ENCODE data around the gene PDE6C. TPM values are rescaled to one million over a fixed set of nuclear protein-coding genes. Genes with fewer than 3 reads are reported as not detected.
A peak's percentile ranks its signal among the peaks of the same experiment; 100 is the strongest.

Gene PDE6C
- total RNA-seq, 4 donors from 2014 or later, result not detected

DNA sequence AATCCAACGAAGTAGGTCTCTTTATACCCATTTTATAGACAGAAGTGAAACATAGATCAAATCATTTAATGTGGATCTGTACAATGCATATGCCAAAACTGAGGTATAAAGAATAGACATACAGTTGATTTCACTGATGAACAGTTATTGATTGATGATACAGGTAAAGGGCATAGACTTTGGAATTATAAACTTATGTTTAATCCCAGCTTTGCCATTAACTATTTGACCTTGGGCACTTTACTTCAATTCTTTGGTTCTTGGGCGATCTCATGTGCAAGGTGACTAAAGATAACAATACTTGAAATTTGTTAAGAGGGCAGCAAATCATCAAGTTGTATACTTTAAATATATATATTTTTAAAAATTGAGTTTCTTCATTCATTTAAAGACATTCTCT is 61.5 kb downstream of the PDE6C start:
- no peaks in the 10 kb centered on the region for H3K9me3 ChIP-seq
- no peak overlapping the region for H3K4me3 ChIP-seq
- H3K4me1 ChIP-seq, result no peaks in the 10 kb centered on the region
- DNase-seq, result no peak
- no peaks in the 10 kb centered on the region for H3K27me3 ChIP-seq
- no peak for TF ChIP-seq POLR2A (IDR thresholded peaks at IDR 0.05)
- TF ChIP-seq, protein P1, sequence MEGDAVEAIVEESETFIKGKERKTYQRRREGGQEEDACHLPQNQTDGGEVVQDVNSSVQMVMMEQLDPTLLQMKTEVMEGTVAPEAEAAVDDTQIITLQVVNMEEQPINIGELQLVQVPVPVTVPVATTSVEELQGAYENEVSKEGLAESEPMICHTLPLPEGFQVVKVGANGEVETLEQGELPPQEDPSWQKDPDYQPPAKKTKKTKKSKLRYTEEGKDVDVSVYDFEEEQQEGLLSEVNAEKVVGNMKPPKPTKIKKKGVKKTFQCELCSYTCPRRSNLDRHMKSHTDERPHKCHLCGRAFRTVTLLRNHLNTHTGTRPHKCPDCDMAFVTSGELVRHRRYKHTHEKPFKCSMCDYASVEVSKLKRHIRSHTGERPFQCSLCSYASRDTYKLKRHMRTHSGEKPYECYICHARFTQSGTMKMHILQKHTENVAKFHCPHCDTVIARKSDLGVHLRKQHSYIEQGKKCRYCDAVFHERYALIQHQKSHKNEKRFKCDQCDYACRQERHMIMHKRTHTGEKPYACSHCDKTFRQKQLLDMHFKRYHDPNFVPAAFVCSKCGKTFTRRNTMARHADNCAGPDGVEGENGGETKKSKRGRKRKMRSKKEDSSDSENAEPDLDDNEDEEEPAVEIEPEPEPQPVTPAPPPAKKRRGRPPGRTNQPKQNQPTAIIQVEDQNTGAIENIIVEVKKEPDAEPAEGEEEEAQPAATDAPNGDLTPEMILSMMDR (IDR thresholded peaks at IDR 0.05), result no peak
- peaks cover 0 to 48% (median 0%) of the 10 kb centered on the region in 3 donors for H3K36me3 ChIP-seq
- no peak overlapping the region for H3K27ac ChIP-seq

GRCh38 chr10:93678386-93678785 is 66.0 kb downstream of the PDE6C start:
- no peaks in the 10 kb centered on the region for H3K4me1 ChIP-seq
- no peaks in the 10 kb centered on the region for H3K9me3 ChIP-seq
- H3K27ac ChIP-seq, result no peak overlapping the region
- no peak for DNase-seq
- no peaks in the 10 kb centered on the region for H3K27me3 ChIP-seq
- TF ChIP-seq, protein P1 (IDR thresholded peaks at IDR 0.05), result no peak
- TF ChIP-seq POLR2A (IDR thresholded peaks at IDR 0.05), result no peak
- peaks cover 0 to 39% (median 0%) of the 10 kb centered on the region in 3 donors for H3K36me3 ChIP-seq
- H3K4me3 ChIP-seq, result no peak overlapping the region

DNA sequence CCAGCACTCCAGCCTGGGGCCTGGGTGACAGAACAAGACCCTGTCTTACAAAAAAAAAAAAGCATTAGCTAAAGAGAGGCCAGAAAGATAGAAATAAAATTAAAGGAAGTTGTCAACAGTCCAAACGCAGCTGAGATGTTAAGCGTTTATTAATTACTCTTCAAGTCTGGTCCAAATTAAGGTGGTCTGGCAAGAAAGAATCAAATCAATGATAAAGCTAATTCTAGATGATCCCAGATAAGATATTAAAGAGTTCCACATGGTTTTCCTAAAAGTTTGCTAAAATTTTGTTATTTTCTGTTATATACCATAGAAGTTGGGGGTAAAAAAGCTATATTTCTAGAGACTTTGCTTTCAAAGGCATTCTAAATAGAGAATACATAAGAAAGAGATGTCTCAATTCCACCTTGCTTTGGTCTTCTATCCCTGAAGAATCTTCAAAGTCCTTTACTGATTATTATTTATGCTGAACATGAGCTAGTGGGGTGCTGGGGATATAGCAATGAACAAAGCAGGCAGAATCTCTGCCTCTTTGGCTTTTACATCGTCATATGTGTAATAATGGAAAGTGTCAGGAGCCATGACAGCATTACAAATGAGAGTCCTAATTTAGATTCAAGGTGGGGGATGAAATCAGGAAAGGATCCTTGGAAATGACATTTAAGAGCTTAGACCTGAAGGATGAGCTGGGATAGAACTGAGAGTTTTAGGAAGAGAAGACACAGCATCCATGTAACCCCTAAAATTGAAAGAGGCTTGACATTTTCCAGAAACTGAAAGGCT is 66.7 kb downstream of the PDE6C start:
- H3K4me3 ChIP-seq, result no peak overlapping the region
- H3K36me3 ChIP-seq, result peaks cover 0 to 39% (median 0%) of the 10 kb centered on the region in 3 donors
- TF ChIP-seq, protein P1 (IDR thresholded peaks at IDR 0.05), result no peak
- no peak for TF ChIP-seq POLR2A (IDR thresholded peaks at IDR 0.05)
- DNase-seq, result no peak
- no peaks in the 10 kb centered on the region for H3K27me3 ChIP-seq
- no peaks in the 10 kb centered on the region for H3K9me3 ChIP-seq
- no peak overlapping the region for H3K27ac ChIP-seq
- H3K4me1 ChIP-seq, result no peaks in the 10 kb centered on the region

GRCh38 chr10:93680412-93681047 is 68.2 kb downstream of the PDE6C start:
- Histone ChIP-seq H3K4me1 (no peaks in the 10 kb centered on the region), H3K36me3 (peaks cover 0 to 26% (median 0%) of the 10 kb centered on the region in 3 donors), H3K27ac (no peak overlapping the region), H3K4me3 (no peak overlapping the region), H3K27me3 (no peaks in the 10 kb centered on the region), H3K9me3 (no peaks in the 10 kb centered on the region)
- TF ChIP-seq, protein P1 (IDR thresholded peaks at IDR 0.05), result peak in 4 of 6 experiments; percentile 19 to 84 (median 78)
- no peak for TF ChIP-seq POLR2A (IDR thresholded peaks at IDR 0.05)
- no peak for DNase-seq

DNA sequence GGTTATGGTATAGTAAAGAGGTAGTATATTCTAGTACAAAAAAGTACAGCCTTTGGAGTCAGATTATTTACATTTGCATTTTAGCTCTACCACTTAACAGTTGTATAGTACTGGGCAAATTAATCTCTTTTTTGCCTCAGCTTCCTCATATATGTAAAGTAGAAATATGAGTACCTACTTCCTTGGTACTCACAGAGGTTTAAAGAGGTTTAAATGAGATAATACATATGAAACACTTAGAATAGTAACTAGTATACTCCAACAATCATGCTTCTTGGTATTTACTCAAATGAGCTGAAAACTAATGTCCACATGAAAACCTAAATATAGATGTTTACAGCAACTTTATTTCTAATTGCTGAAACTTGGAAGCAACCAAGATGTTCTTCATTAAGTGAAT is 75.4 kb downstream of the PDE6C start:
- H3K4me1 ChIP-seq, result no peaks in the 10 kb centered on the region
- H3K36me3 ChIP-seq, result peaks cover 0 to 22% (median 0%) of the 10 kb centered on the region in 3 donors
- no peaks in the 10 kb centered on the region for H3K27me3 ChIP-seq
- H3K9me3 ChIP-seq, result no peaks in the 10 kb centered on the region
- no peak overlapping the region for H3K4me3 ChIP-seq
- no peak for DNase-seq
- TF ChIP-seq POLR2A (IDR thresholded peaks at IDR 0.05), result no peak
- TF ChIP-seq, protein P1 (IDR thresholded peaks at IDR 0.05), result no peak
- H3K27ac ChIP-seq, result no peak overlapping the region
